C4-2B (cell line): ENCODE data around the gene NOX4.
"Not testable (repeated sequence)": the region's sequence is repeated elsewhere in the genome, so short reads cannot be mapped to it uniquely, and the experiment has no call there.

Experiments used
- H3K27ac ChIP-seq: fragments of 450-650 bp; 2 replicates; pipeline ENCODE4 v1.5.1; 2017
- ZFX ChIP-seq: fragments of 450-650 bp; IDR thresholded peaks from 2 replicates; pipeline ENCODE4 v1.6.1; 2017
- TF ChIP-seq, protein P1 (sequence below): fragments of 450-650 bp; conservative IDR thresholded peaks from 2 replicates; pipeline ENCODE4 v1.5.1; 2017; ENCODE audit warnings: mild to moderate bottlenecking

Gene NOX4

GRCh38 chr11:89361734-89362133, 129.4 kb downstream of the NOX4 start:
- H3K27ac ChIP-seq, result no peak overlapping the region
- TF ChIP-seq, protein P1, sequence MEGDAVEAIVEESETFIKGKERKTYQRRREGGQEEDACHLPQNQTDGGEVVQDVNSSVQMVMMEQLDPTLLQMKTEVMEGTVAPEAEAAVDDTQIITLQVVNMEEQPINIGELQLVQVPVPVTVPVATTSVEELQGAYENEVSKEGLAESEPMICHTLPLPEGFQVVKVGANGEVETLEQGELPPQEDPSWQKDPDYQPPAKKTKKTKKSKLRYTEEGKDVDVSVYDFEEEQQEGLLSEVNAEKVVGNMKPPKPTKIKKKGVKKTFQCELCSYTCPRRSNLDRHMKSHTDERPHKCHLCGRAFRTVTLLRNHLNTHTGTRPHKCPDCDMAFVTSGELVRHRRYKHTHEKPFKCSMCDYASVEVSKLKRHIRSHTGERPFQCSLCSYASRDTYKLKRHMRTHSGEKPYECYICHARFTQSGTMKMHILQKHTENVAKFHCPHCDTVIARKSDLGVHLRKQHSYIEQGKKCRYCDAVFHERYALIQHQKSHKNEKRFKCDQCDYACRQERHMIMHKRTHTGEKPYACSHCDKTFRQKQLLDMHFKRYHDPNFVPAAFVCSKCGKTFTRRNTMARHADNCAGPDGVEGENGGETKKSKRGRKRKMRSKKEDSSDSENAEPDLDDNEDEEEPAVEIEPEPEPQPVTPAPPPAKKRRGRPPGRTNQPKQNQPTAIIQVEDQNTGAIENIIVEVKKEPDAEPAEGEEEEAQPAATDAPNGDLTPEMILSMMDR, result no peak
- no peak for TF ChIP-seq ZFX

DNA sequence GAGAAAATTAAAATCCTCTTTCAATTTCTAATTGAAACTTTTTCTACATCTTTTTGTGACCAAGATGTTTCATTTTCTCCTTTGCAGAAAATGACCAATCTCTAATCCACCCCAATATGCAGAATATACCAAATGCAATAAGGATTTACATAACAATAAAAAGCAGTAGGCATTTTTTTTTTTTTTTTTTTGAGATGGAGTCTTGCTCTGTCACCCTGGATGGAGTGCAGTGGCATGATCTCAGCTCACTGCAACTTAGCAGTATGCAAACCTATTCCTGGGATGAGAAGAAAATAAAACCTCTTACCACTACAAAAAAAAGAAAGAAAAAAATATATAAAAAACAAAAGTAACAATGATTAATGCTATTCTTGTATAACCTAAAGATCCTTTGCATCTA, 132.0 kb downstream of the NOX4 start:
- H3K27ac ChIP-seq, result not testable (repeated sequence)

DNA sequence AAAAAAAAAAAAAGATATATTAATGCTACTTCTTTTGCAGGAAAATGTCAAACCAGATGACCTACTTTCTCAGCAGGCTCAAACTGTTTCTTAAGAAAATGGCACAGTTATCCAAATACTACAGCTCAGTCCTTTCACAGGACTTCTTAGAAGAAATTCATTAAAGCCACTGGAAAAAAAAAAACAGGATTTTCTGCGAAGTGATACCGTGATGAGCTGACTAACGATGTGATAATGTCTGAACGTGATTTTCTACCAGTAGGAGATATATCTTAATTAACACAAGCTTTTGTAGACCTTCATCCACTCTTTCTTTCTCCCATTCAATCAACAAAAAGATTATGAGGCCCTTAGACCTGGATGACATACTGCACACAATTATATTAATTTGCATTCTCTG, 132.4 kb downstream of the NOX4 start:
- no peak overlapping the region for H3K27ac ChIP-seq

GRCh38 chr11:89355646-89356045, 135.5 kb downstream of the NOX4 start:
- H3K27ac ChIP-seq, result no peak overlapping the region
- no peak for TF ChIP-seq ZFX
- TF ChIP-seq, protein P1, result no peak

More for the DNA sequence above, 132.4 kb downstream of the NOX4 start:
- TF ChIP-seq, protein P1, result no peak
- no peak for TF ChIP-seq ZFX

DNA sequence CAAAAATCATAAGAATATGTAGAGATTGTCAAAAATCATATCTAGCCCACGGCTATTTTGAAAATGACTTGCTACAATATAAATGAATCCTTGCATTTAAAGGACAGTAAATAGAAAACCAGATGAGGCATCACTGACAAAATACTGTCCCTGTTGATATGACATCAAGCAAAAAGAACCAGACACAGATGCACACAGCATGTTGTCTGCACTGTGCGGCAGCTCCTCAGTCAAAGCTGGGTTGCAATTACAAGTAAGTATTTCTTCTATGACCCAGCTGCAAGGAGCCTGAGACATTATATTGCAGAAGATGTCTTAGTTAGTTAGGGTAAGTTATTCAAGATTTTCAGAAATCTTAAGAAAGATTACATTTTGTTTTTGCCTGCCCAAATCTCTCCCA, 136.7 kb downstream of the NOX4 start:
- not testable (repeated sequence) for H3K27ac ChIP-seq

- no peak for TF ChIP-seq ZFX
- TF ChIP-seq, protein P1, result no peak
These were observed 144.1 kb downstream of the NOX4 start for GRCh38 chr11:89347071-89347470.

DNA sequence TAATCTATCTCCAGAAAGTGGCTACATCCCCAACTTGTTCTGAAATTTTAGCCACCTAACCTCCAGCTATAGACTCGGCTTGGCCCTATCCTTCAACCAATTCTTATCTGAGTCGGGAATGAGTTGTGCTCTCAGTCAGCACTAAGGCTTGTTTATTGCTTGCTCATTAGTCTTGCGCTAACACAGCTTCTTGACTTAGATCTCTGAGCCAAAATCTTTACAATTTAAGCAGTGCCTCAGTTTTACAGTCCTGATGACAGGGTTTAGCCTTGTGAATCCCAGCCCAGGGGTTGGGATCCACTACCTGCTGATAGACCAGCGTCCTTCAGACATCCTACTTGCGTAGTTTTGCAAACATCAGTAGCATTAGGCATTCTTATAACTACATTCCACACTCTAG, 144.6 kb downstream of the NOX4 start:
- TF ChIP-seq, protein P1, result no peak
- TF ChIP-seq ZFX, result no peak
- H3K27ac ChIP-seq, result no peak overlapping the region

More at GRCh38 chr11:89347071-89347470, 144.1 kb downstream of the NOX4 start:
- no peak overlapping the region for H3K27ac ChIP-seq

DNA sequence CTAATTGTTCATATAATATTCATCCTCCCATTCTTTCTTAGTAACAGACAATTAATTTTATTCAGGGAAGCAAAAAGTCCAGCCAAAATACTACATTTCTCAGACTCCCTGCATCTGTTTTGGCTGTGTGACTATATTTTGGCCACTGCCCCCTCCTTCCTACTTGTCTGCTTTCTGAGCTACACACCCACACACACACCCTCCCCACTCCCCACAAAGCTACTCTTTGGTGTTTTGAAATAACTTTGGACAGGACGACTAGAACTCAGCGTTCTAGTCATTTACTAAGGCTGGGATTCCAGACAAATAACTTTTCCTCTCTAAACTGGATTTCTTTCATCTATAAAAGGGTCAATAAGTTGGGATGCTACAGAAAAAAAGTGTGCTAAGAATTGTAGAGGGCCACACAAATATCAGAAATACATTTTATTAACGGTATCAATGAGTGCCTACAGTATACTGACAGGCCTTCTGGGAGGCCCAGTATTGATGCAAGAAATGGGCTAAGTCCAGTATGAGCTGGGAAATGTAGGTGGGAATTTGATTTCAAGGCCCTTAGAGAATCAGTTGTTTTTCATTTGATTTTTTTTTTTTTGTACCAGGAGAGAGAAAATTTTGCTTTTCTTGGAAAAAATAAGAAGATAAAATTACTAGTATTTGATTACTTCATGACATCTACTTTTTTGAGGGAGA, 148.1 kb downstream of the NOX4 start:
- not testable (repeated sequence) for H3K27ac ChIP-seq

- not testable (repeated sequence) for H3K27ac ChIP-seq
These were observed 150.7 kb downstream of the NOX4 start for GRCh38 chr11:89340450-89340849.

DNA sequence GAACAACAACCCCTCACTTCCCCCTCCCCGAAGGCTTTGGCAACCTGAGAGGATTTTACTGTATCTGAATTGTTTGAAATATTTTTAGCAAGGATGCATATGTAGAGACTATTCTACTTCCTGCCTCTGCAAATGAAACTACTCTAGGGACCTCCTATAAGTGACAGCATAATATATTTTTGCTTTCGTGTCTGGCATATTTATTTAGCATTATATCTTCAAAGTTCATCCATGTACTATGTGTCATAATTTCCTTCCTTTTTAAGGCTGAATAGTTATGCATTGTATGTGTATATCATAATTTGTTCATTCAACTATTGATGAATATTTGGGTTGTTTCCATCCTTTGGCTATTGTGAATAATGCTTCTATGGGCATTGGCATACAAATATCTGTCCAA, 153.1 kb downstream of the NOX4 start:
- not testable (repeated sequence) for H3K27ac ChIP-seq

GRCh38 chr11:89337100-89337650, 154.0 kb downstream of the NOX4 start:
- H3K27ac ChIP-seq, result not testable (repeated sequence)
